ENCODE measurements around the gene GMPPB.

The GMPPB gene

GRCh38 chr3:49722896-49723295 is 855 bp downstream of the GMPPB start:
- TF ChIP-seq GABPA (IDR thresholded peaks at IDR 0.05; ENCODE audit: low read depth) (no peak), SPI1 (IDR thresholded peaks at IDR 0.05; ENCODE audit: borderline replicate concordance, low read depth) (no peak), POLR2AphosphoS5 (IDR thresholded peaks at IDR 0.05; ENCODE audit: low read depth) (no peak; the same call in 1 of the 2 replicates), REST (IDR thresholded peaks at IDR 0.05; ENCODE audit: insufficient replicate concordance, low read depth) (no peak), CTCF (IDR thresholded peaks at IDR 0.05; ENCODE audit: insufficient read depth, low read length) (no peak)
- Histone ChIP-seq H3K27me3 (ENCODE audit: insufficient read depth, poor library complexity, severe bottlenecking) (no peaks in the 10 kb centered on the region), H3K4me3 (replicated peaks; ENCODE audit: insufficient read depth, low read length) (peak overlapping the region; percentile 76), H3K27ac (replicated peaks) (peak overlapping the region; percentile 96)
- DNase-seq (ENCODE audit: low read depth in 1 of 2, low spot score in 1 of 2): no peak

- no peak for DNase-seq (ENCODE audit: low read depth in 1 of 2, low spot score in 1 of 2)
- H3K4me3 ChIP-seq (replicated peaks; ENCODE audit: insufficient read depth, low read length): peak overlapping the region; percentile 76
- TF ChIP-seq SPI1 (IDR thresholded peaks at IDR 0.05; ENCODE audit: borderline replicate concordance, low read depth) (no peak), POLR2AphosphoS5 (IDR thresholded peaks at IDR 0.05; ENCODE audit: low read depth) (no peak; the same call in 1 of the 2 replicates), REST (IDR thresholded peaks at IDR 0.05; ENCODE audit: insufficient replicate concordance, low read depth) (no peak), CTCF (IDR thresholded peaks at IDR 0.05; ENCODE audit: insufficient read depth, low read length) (no peak), GABPA (IDR thresholded peaks at IDR 0.05; ENCODE audit: low read depth) (no peak)
- no peaks in the 10 kb centered on the region for H3K27me3 ChIP-seq (ENCODE audit: insufficient read depth, poor library complexity, severe bottlenecking)
- H3K27ac ChIP-seq (replicated peaks): no peak overlapping the region
Observed at GRCh38 chr3:49721896-49722781, 1.6 kb downstream of the GMPPB start.

- no peak for TF ChIP-seq REST (IDR thresholded peaks at IDR 0.05; ENCODE audit: insufficient replicate concordance, low read depth)
- no peak for TF ChIP-seq GABPA (IDR thresholded peaks at IDR 0.05; ENCODE audit: low read depth)
- no peak for TF ChIP-seq CTCF (IDR thresholded peaks at IDR 0.05; ENCODE audit: insufficient read depth, low read length)
- TF ChIP-seq POLR2AphosphoS5 (IDR thresholded peaks at IDR 0.05; ENCODE audit: low read depth): peak; percentile 44; the same call in 1 of the 2 replicates
- no peak overlapping the region for H3K27ac ChIP-seq (replicated peaks)
- no peaks in the 10 kb centered on the region for H3K27me3 ChIP-seq (ENCODE audit: insufficient read depth, poor library complexity, severe bottlenecking)
- no peak for DNase-seq (ENCODE audit: low read depth in 1 of 2, low spot score in 1 of 2)
- H3K4me3 ChIP-seq (replicated peaks; ENCODE audit: insufficient read depth, low read length): no peak overlapping the region
Observed at GRCh38 chr3:49721596-49721895, 2.2 kb downstream of the GMPPB start.
